Esophagus (tissue), 2 donors: ENCODE results near the gene PHF21A. TPM values are rescaled to one million over a fixed set of nuclear protein-coding genes. Genes with fewer than 3 reads are reported as not detected.

Experiments
- H3K27ac ChIP-seq, 2 donors: one replicate each; pipeline ENCODE4 v1.5.1; 2013; ENCODE audit warnings: low read depth in 2 of 2, mild to moderate bottlenecking in 2 of 2, inconsistent platforms in 1 of 2, low read length in 1 of 2, moderate library complexity in 1 of 2
- H3K27me3 ChIP-seq, 2 donors: one replicate each; pipeline ENCODE4 v1.6.1; 2013; ENCODE audit warnings: low read length in 2 of 2, control low read depth in 1 of 2, mild to moderate bottlenecking in 1 of 2; ENCODE audit not compliant: insufficient read depth in 2 of 2, control insufficient read depth in 1 of 2
- H3K36me3 ChIP-seq, 2 donors: one replicate each; pipeline ENCODE4 v1.6.1; 2013; ENCODE audit warnings: low read length in 1 of 2; ENCODE audit not compliant: control insufficient read depth in 2 of 2, insufficient read depth in 2 of 2
- H3K4me1 ChIP-seq, 2 donors: one replicate each; pipeline ENCODE4 v1.6.1; 2013; ENCODE audit warnings: low read length in 1 of 2; ENCODE audit not compliant: control insufficient read depth in 2 of 2, insufficient read depth in 2 of 2
- H3K4me3 ChIP-seq, 2 donors: one replicate each; pipeline ENCODE4 v1.5.1; 2013; ENCODE audit warnings: low read length in 2 of 2, mild to moderate bottlenecking in 2 of 2, low read depth in 1 of 2, moderate library complexity in 1 of 2
- H3K9me3 ChIP-seq, 2 donors: one replicate each; pipeline ENCODE4 v1.6.1; 2013; ENCODE audit warnings: mild to moderate bottlenecking in 2 of 2, low read depth in 1 of 2, low read length in 1 of 2, moderate library complexity in 1 of 2; ENCODE audit not compliant: control insufficient read depth in 2 of 2, insufficient read depth in 1 of 2
- WGBS, 2 donors: extraction: QIAGEN DNeasy Blood & Tissue Kit; methylation state at CpG; one replicate each; pipeline ENCODE4 v1.1.7; 2013; 5-methylcytosine and 5-hydroxymethylcytosine counted together
- polyA plus RNA-seq, 2 donors: library from polyadenylated mRNA; stranded (reverse); fragments of 200-250 nt; gene quantifications; one replicate each; pipeline ENCODE4 v1.2.3, GENCODE V29; 2013
- donor health status: healthy with polysubstance abuse.
- donor health status: Bipolar disorder and iron deficiency.

The PHF21A gene
- polyA plus RNA-seq, 2 donors = 8.8 to 14.0 TPM

- Histone ChIP-seq H3K4me3 (no peak overlapping the region), H3K36me3 (no peaks in the 10 kb centered on the region), H3K27ac (peak overlapping the region in 1 of 2 donors; percentile 42), H3K4me1 (no peaks in the 10 kb centered on the region), H3K9me3 (no peaks in the 10 kb centered on the region), H3K27me3 (no peaks in the 10 kb centered on the region)
- 57 to 68% methylated on average over 4 of the region's 4 CpGs for WGBS, 2 donors
These were observed 54.9 kb downstream of the PHF21A start for GRCh38 chr11:46066335-46066734.

DNA sequence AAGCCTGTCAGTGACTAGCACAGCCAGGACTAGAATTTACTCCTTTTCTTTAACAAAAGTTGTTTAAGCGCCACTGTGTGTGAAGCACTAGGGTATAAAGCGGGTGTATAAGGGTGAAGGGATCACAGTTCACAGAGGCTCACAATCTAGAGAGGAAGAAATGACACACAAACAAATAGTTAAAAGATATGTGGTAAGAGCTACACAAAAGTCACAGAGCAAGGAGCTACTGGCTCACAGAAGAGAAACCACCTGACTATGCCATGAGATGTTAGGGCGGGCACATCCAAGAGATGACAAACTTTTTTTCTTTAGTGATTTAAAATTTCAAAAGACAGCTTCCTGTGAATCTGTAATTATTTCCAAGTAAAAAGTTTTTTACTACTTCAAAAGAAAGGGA, 55.6 kb downstream of the PHF21A start:
- no peaks in the 10 kb centered on the region for H3K4me1 ChIP-seq
- no peaks in the 10 kb centered on the region for H3K9me3 ChIP-seq
- WGBS, 2 donors = 77 to 88% methylated on average over 3 of the region's 3 CpGs
- H3K27me3 ChIP-seq = no peaks in the 10 kb centered on the region
- no peak overlapping the region for H3K4me3 ChIP-seq
- peak overlapping the region; percentile 14 to 79 for H3K27ac ChIP-seq
- H3K36me3 ChIP-seq = no peaks in the 10 kb centered on the region

DNA sequence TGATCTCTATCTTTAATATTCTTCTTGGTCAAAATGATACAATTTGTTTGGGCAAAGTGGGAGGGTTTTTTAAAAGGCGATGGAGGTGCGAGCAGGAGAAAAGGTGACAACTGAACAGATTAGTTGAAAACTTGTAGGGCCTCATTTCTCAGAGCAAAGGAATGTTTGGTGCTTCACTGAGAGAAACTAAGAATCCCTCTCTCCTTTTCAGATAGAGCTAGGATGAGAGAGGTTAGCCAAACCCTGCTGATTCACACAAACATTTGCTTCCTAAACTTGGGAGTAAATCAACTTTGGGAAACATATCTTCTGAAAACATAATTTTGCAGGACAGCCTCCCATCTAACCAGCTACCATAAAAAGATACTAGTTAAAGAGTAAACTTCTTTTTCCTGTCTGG, 57.0 kb downstream of the PHF21A start:
- Histone ChIP-seq H3K9me3 (no peaks in the 10 kb centered on the region), H3K27me3 (no peaks in the 10 kb centered on the region), H3K27ac (no peak overlapping the region), H3K4me1 (no peaks in the 10 kb centered on the region), H3K4me3 (no peak overlapping the region), H3K36me3 (no peaks in the 10 kb centered on the region)
- 47 to 71% methylated on average over 2 of the region's 2 CpGs for WGBS, 2 donors

- 87 to 96% methylated on average over 3 of the region's 3 CpGs for WGBS, 2 donors
- H3K9me3 ChIP-seq = no peaks in the 10 kb centered on the region
- H3K27me3 ChIP-seq = no peaks in the 10 kb centered on the region
- H3K4me1 ChIP-seq = no peaks in the 10 kb centered on the region
- no peak overlapping the region for H3K4me3 ChIP-seq
- H3K36me3 ChIP-seq = no peaks in the 10 kb centered on the region
- no peak overlapping the region for H3K27ac ChIP-seq
These were observed 58.1 kb downstream of the PHF21A start for GRCh38 chr11:46063138-46063537.

- 97 to 100% methylated on average over 2 of the region's 2 CpGs for WGBS, 2 donors
- no peaks in the 10 kb centered on the region for H3K27me3 ChIP-seq
- no peak overlapping the region for H3K27ac ChIP-seq
- H3K4me1 ChIP-seq = no peaks in the 10 kb centered on the region
- H3K36me3 ChIP-seq = no peaks in the 10 kb centered on the region
- H3K4me3 ChIP-seq = no peak overlapping the region
- no peaks in the 10 kb centered on the region for H3K9me3 ChIP-seq
These were observed 61.2 kb downstream of the PHF21A start for GRCh38 chr11:46060013-46060412.

DNA sequence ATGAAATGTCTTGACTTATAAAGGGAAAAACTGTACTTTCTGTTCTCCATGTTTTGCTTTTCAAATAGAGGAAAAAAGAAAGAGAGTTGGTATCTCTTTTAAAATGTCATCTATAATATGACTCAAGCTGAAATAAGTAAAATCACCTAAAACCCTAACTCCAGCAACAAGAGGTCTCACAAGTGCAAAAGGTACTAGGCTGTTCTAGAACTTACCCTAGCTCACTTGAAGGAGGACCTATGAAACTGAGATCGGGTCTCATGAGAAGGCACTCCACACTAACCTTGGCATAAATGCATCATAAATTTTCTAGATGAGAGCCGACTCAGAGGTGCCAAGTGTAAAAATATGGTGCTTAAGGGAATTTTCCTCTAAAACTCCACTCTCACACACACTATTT, 63.8 kb downstream of the PHF21A start:
- no peaks in the 10 kb centered on the region for H3K4me1 ChIP-seq
- no peak overlapping the region for H3K27ac ChIP-seq
- H3K9me3 ChIP-seq = no peaks in the 10 kb centered on the region
- WGBS, 2 donors = 67 to 79% methylated on average over 2 of the region's 2 CpGs
- H3K36me3 ChIP-seq = peaks cover 0 to 2% of the 10 kb centered on the region in 2 donors
- H3K4me3 ChIP-seq = no peak overlapping the region
- H3K27me3 ChIP-seq = no peaks in the 10 kb centered on the region

DNA sequence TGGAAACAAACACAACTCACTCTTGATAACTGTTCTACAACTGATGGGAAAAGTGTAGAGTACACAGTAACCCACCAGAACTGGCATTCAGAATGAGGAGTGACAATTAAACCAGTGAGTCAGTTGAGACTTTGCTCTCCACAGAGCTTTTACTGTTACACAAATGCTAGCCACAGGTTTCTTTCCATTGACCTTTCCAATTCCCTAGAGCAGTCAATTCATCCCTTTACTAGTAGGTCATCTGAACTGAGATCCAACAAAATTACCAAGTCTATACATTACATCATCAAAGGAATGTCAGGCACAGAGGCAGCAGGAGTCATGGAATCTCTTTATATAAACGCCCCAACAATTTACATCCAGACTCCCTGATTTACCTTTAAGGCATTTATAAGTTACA, 65.9 kb downstream of the PHF21A start:
- no peaks in the 10 kb centered on the region for H3K9me3 ChIP-seq
- peaks cover 0 to 2% of the 10 kb centered on the region in 2 donors for H3K36me3 ChIP-seq
- WGBS, 2 donors = 82 to 91% methylated on average over 1 of the region's 1 CpG
- H3K4me1 ChIP-seq = peaks cover 0 to 2% of the 10 kb centered on the region in 2 donors
- no peak overlapping the region for H3K27ac ChIP-seq
- no peak overlapping the region for H3K4me3 ChIP-seq
- no peaks in the 10 kb centered on the region for H3K27me3 ChIP-seq

GRCh38 chr11:46051102-46051501, 70.2 kb downstream of the PHF21A start:
- peaks cover 0 to 2% of the 10 kb centered on the region in 2 donors for H3K36me3 ChIP-seq
- WGBS, 2 donors = 94 to 96% methylated on average over 1 of the region's 1 CpG
- H3K9me3 ChIP-seq = no peaks in the 10 kb centered on the region
- no peaks in the 10 kb centered on the region for H3K27me3 ChIP-seq
- no peak overlapping the region for H3K4me3 ChIP-seq
- peaks cover 0 to 4% of the 10 kb centered on the region in 2 donors for H3K4me1 ChIP-seq
- no peak overlapping the region for H3K27ac ChIP-seq

DNA sequence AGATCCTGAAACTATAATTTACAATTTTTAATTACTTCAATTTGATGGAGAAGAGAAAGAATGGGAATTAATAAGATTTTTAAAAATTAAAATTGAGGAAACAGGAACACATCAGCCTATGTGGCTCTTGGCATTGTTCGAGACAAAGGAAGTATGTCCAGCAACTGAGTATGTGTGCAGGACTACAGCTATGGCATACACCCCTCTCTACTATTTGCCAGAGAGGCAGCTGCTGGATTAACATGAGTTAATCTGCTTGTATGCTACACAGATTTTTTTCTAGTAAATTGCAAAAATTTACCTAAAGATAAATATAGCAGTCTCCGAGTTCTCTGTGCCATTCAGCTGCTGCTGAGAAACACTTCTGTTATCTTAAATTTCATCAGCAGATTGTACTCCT, 70.6 kb downstream of the PHF21A start:
- no peak overlapping the region for H3K27ac ChIP-seq

GRCh38 chr11:46050003-46050461, 71.2 kb downstream of the PHF21A start:
- Histone ChIP-seq H3K27ac (peak overlapping the region; percentile 70 to 73), H3K27me3 (no peaks in the 10 kb centered on the region), H3K4me1 (peaks cover 0 to 4% of the 10 kb centered on the region in 2 donors), H3K9me3 (no peaks in the 10 kb centered on the region), H3K4me3 (no peak overlapping the region), H3K36me3 (peaks cover 0 to 2% of the 10 kb centered on the region in 2 donors)
- WGBS, 2 donors = 23 to 47% methylated on average over 4 of the region's 4 CpGs

More for the DNA sequence above, 70.6 kb downstream of the PHF21A start:
- 63 to 64% methylated on average over 2 of the region's 2 CpGs for WGBS, 2 donors
- H3K36me3 ChIP-seq = peaks cover 0 to 2% of the 10 kb centered on the region in 2 donors
- no peaks in the 10 kb centered on the region for H3K27me3 ChIP-seq
- H3K9me3 ChIP-seq = no peaks in the 10 kb centered on the region
- H3K4me3 ChIP-seq = no peak overlapping the region
- H3K4me1 ChIP-seq = peaks cover 0 to 4% of the 10 kb centered on the region in 2 donors
